Esophagus muscularis mucosa (tissue), 4 donors: Measurements from ENCODE around the gene KAZN. TPM values are rescaled to one million over a fixed set of nuclear protein-coding genes. Genes with fewer than 3 reads are reported as not detected.

ENCODE experiments used
- DNase-seq: peaks from one replicate; pipeline ENCODE4 v3.0.0-alpha.2; 2017; ENCODE audit errors: extremely low spot score
- H3K27ac ChIP-seq, 4 donors: fragments of 200-600 bp; sonication (generic); replicated peaks in 1 of 4; 1 replicate in 3 of 4; 2 replicates in 1 of 4; pipeline ENCODE4 v1.5.1; 2016 to 2019; ENCODE audit warnings: mild to moderate bottlenecking in 1 of 4
- H3K27me3 ChIP-seq, 4 donors: fragments of 200-600 bp; sonication (generic); one replicate each; pipeline versions ENCODE4 v1.5.1 to v1.6.0; 2016 to 2019
- H3K36me3 ChIP-seq, 4 donors: fragments of 200-600 bp; sonication (generic); one replicate each; pipeline ENCODE4 v1.5.1; 2016 to 2019
- H3K4me1 ChIP-seq, 4 donors: fragments of 200-600 bp; sonication (generic); one replicate each; pipeline ENCODE4 v1.5.1; 2016 to 2019
- H3K4me3 ChIP-seq, 4 donors: fragments of 200-600 bp; sonication (generic); 1 replicate in 2 of 4; 2 replicates in 2 of 4; pipeline ENCODE4 v1.5.1; 2016 to 2019; ENCODE audit warnings: mild to moderate bottlenecking in 4 of 4, moderate library complexity in 1 of 4
- H3K9me3 ChIP-seq, 4 donors: fragments of 200-600 bp; sonication (generic); 1 replicate in 3 of 4; 2 replicates in 1 of 4; pipeline ENCODE4 v1.5.1; 2016 to 2019
- CTCF ChIP-seq, 3 experiments: fragments of 200-600 bp in 2 of 3; fragments of 450-650 bp in 1 of 3; sonication (generic) in 2 of 3; IDR thresholded peaks; one replicate each; pipeline ENCODE4 v1.5.1; 2017 to 2019; ENCODE audit warnings: antibody characterized with exemption in 3 of 3, mild to moderate bottlenecking in 2 of 3, moderate library complexity in 1 of 3
- EP300 ChIP-seq: sonication (generic); formaldehyde crosslinking; IDR thresholded peaks from one replicate; pipeline ENCODE4 v1.6.1; 2017; ENCODE audit warnings: antibody characterized with exemption
- POLR2A ChIP-seq: fragments of 450-650 bp; IDR thresholded peaks from one replicate; pipeline ENCODE4 v1.6.1; 2017; ENCODE audit warnings: antibody characterized with exemption, moderate library complexity, mild to moderate bottlenecking, low read depth
- POLR2AphosphoS5 ChIP-seq, 2 donors: sonication (generic); formaldehyde crosslinking; IDR thresholded peaks; one replicate each; pipeline ENCODE4 v1.6.1; 2017; ENCODE audit warnings: antibody characterized with exemption in 2 of 2
- WGBS: methylation state at CpG from one replicate; pipeline ENCODE4 v1.1.5; 2018; 5-methylcytosine and 5-hydroxymethylcytosine counted together
- intact Hi-C: fragments of 100-400 bp; cut with DNase I; formaldehyde crosslinking; loops from one replicate; pipeline ENCODE4 v1.15.1; 2023
- total RNA-seq, 4 donors: library from RNA; depleted of rRNA; stranded (reverse); fragments of >200 nt; gene quantifications; one replicate each; pipeline versions ENCODE4 v1.1.0 to v1.2.1, GENCODE V29; 2016

The KAZN gene
- total RNA-seq, 4 donors from 2014 or later = 9.9 to 14.1 (median 11.9) TPM

DNA sequence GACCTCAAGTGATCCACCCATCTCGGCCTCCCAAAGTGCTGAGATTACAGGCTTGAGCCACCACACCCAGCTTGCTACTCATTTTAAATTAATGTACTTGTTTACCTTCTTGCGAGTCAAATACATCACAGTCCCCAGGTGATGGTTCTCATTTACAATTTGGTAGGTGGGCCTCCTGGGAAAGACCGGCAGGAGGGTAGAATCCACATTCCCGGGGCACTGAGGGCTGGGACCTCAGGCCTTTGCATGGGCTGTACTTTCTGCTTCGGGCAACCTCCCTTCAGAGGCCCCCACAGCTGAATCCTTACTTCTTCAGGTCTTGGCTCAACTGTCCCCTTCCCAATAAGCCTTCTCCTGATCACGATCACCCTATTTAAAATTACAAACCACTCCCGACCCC, 165.5 kb downstream of the KAZN start:
- Histone ChIP-seq H3K27me3 (peaks cover 0 to 32% (median 0%) of the 10 kb centered on the region in 4 donors), H3K4me3 (no peak overlapping the region), H3K4me1 (no peaks in the 10 kb centered on the region), H3K27ac (no peak overlapping the region), H3K9me3 (no peaks in the 10 kb centered on the region), H3K36me3 (no peaks in the 10 kb centered on the region)
- 87% methylated on average over 7 of the region's 7 CpGs for WGBS
- no peak for TF ChIP-seq EP300
- no peak for TF ChIP-seq POLR2A
- no peak for TF ChIP-seq CTCF (IDR thresholded peaks at IDR 0.05)
- no peak for TF ChIP-seq POLR2AphosphoS5 (IDR thresholded peaks at IDR 0.05)
- no peak for DNase-seq
- intact Hi-C loops = no loop called here

GRCh38 chr1:14765773-14766172, 167.3 kb downstream of the KAZN start:
- no peaks in the 10 kb centered on the region for H3K9me3 ChIP-seq
- H3K4me1 ChIP-seq = no peaks in the 10 kb centered on the region
- H3K27me3 ChIP-seq = peaks cover 0 to 32% (median 0%) of the 10 kb centered on the region in 4 donors
- DNase-seq = no peak
- intact Hi-C loops = no loop called here
- H3K4me3 ChIP-seq = no peak overlapping the region
- no peak for TF ChIP-seq POLR2AphosphoS5 (IDR thresholded peaks at IDR 0.05)
- TF ChIP-seq CTCF (IDR thresholded peaks at IDR 0.05) = no peak
- no peak for TF ChIP-seq POLR2A
- TF ChIP-seq EP300 = no peak
- H3K27ac ChIP-seq = no peak overlapping the region
- WGBS = 94% methylated on average over 8 of the region's 8 CpGs
- no peaks in the 10 kb centered on the region for H3K36me3 ChIP-seq

- intact Hi-C loops = no loop called here
- no peak for DNase-seq
- Histone ChIP-seq H3K4me3 (no peak overlapping the region), H3K4me1 (no peaks in the 10 kb centered on the region), H3K36me3 (no peaks in the 10 kb centered on the region), H3K9me3 (no peaks in the 10 kb centered on the region), H3K27me3 (peaks cover 0 to 32% (median 0%) of the 10 kb centered on the region in 4 donors), H3K27ac (no peak overlapping the region)
- TF ChIP-seq EP300 = no peak
- 85% methylated on average over 5 of the region's 5 CpGs for WGBS
These were observed 168.6 kb downstream of the KAZN start for GRCh38 chr1:14767075-14767474.

DNA sequence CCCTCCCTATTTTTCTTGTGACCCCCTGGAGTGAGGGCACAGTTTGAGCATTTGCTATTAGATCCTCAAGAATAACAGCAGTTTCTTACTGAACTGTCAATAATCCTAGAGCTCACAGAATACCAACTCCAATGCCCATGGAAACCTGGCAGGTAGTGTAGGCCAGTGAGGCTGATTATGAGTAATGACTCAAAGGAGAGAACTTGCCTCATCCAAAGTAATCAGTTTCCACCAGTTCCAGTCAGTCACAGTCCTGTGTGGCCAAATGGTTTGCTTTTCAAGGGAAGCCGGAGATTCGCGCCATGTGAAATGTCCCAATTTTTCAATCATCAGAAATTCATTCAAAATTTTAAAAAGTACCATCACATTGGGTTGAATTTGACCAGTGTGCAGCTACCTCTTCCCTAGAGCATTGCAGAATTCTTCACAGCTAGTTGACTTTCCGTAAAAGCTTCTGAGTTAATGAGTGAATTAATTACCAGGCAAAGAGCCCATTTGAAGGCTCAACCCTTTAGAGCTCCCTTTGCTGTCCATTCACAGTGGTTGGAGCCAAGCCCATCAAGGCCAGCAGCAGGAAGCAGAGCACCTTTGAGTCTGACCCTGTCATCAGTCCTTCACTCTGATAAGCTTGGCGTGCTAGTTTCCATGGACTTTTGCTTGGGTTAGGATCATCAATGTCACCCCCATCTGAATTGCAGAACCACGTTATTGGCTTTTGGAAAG, 170.3 kb downstream of the KAZN start:
- H3K4me1 ChIP-seq = no peaks in the 10 kb centered on the region
- H3K9me3 ChIP-seq = no peaks in the 10 kb centered on the region
- no peak overlapping the region for H3K4me3 ChIP-seq
- 91% methylated on average over 6 of the region's 6 CpGs for WGBS
- no peak for DNase-seq
- no peak overlapping the region for H3K27ac ChIP-seq
- TF ChIP-seq CTCF (IDR thresholded peaks at IDR 0.05) (no peak), EP300 (no peak), POLR2AphosphoS5 (IDR thresholded peaks at IDR 0.05) (no peak), POLR2A (no peak)
- no peaks in the 10 kb centered on the region for H3K36me3 ChIP-seq
- intact Hi-C loops = no loop called here
- peaks cover 0 to 24% (median 0%) of the 10 kb centered on the region in 4 donors for H3K27me3 ChIP-seq

GRCh38 chr1:14769486-14770274, 171.2 kb downstream of the KAZN start:
- no peaks in the 10 kb centered on the region for H3K36me3 ChIP-seq
- H3K4me3 ChIP-seq = no peak overlapping the region
- no peak for DNase-seq
- H3K9me3 ChIP-seq = no peaks in the 10 kb centered on the region
- TF ChIP-seq CTCF (IDR thresholded peaks at IDR 0.05) (no peak), EP300 (no peak), POLR2AphosphoS5 (IDR thresholded peaks at IDR 0.05) (no peak)
- 94% methylated on average over 11 of the region's 12 CpGs for WGBS
- intact Hi-C loops = loop anchor here (10.0 kb wide), 1 partner anchor 145 kb away; no protein-coding TSS in a partner anchor
- no peak overlapping the region for H3K27ac ChIP-seq
- H3K4me1 ChIP-seq = no peaks in the 10 kb centered on the region
- peaks cover 0 to 14% (median 0%) of the 10 kb centered on the region in 4 donors for H3K27me3 ChIP-seq
